ACC112 (cell line): ENCODE results near the gene HAPLN1.
A peak's percentile ranks its signal among the peaks of the same experiment; 100 is the strongest.
"Not testable (repeated sequence)": the region's sequence is repeated elsewhere in the genome, so short reads cannot be mapped to it uniquely, and the experiment has no call there.

Source experiments
- H2AFZ ChIP-seq: fragments of 200-600 bp; sonication (generic); one replicate; pipeline ENCODE4 v1.6.0; 2017; ENCODE audit warnings: antibody characterized with exemption, low read length; ENCODE audit not compliant: unreplicated experiment
- H3K27ac ChIP-seq: fragments of 200-600 bp; sonication (generic); 2 replicates; pipeline ENCODE4 v1.5.1; 2014; ENCODE audit warnings: low read depth, mild to moderate bottlenecking, antibody characterized with exemption, low read length, moderate library complexity
- H3K27me3 ChIP-seq: fragments of 200-600 bp; sonication (generic); 2 replicates; pipeline ENCODE4 v1.6.1; 2014; ENCODE audit warnings: mild to moderate bottlenecking, antibody characterized with exemption, low read length, moderate library complexity, mixed read lengths; ENCODE audit not compliant: insufficient read depth
- H3K36me3 ChIP-seq: fragments of 200-600 bp; sonication (generic); 2 replicates; pipeline ENCODE4 v1.6.1; 2016; ENCODE audit warnings: mild to moderate bottlenecking, antibody characterized with exemption, low read length, moderate library complexity, mixed read lengths; ENCODE audit not compliant: insufficient read depth
- H3K4me1 ChIP-seq: fragments of 200-600 bp; sonication (generic); one replicate; pipeline ENCODE4 v1.6.1; 2016; ENCODE audit warnings: low read length, mixed read lengths; ENCODE audit not compliant: insufficient read depth, unreplicated experiment, control insufficient read depth
- H3K4me3 ChIP-seq: fragments of 200-600 bp; sonication (generic); 2 replicates; pipeline ENCODE4 v1.5.1; 2014; ENCODE audit warnings: mild to moderate bottlenecking, low read depth, low read length
- H3K79me2 ChIP-seq: fragments of 200-600 bp; sonication (generic); one replicate; pipeline ENCODE4 v1.6.0; 2016; ENCODE audit warnings: low read length; ENCODE audit not compliant: control insufficient read depth, unreplicated experiment, insufficient read depth

HAPLN1 gene

DNA sequence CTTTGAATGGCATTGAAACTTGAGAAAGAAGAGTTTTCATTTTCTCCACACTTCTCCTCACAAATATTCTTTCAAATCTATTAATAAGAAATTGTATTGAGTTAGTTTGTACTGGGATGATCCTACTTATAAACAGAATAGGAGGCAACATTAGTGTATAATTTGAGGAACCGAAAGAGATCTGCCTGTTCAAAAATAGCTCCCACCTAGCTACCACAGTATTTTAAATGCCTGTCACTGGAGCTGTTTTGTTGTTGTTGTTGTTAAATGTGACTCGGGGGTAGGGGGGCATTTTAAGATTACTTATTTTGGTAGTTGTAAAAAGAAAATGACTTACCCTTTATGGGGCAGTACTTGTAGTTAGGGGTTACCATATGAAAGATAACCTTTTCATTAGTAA is 20.1 kb upstream of the HAPLN1 start:
- H3K27ac ChIP-seq: no peak overlapping the region
- H3K4me3 ChIP-seq: no peak overlapping the region
- H2AFZ ChIP-seq: no peak overlapping the region
- no peaks in the 10 kb centered on the region for H3K4me1 ChIP-seq
- H3K79me2 ChIP-seq: no peaks in the 10 kb centered on the region
- H3K36me3 ChIP-seq: no peaks in the 10 kb centered on the region
- H3K27me3 ChIP-seq: no peaks in the 10 kb centered on the region

DNA sequence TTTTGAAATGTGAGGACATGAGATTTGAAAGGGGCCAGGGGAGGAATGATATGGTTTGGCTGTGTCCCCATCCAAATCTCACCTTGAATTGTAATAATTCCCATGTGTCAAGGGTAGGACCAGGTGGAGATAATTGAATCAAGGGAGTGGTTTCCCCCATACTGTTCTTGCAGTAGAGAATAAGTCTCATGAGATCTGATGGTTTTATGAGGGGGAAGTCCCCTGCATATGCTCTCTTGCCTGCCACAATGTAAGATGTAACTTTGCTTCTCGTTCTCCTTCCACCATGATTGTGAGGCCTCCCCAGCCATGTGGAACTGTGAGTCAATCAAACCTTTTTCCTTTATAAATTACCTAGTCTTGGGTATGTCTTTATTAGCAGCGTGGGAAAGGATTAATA is 15.5 kb upstream of the HAPLN1 start:
- not testable (repeated sequence) for H2AFZ ChIP-seq, H3K27me3 ChIP-seq, H3K79me2 ChIP-seq, H3K27ac ChIP-seq, H3K4me3 ChIP-seq, H3K4me1 ChIP-seq, H3K36me3 ChIP-seq

DNA sequence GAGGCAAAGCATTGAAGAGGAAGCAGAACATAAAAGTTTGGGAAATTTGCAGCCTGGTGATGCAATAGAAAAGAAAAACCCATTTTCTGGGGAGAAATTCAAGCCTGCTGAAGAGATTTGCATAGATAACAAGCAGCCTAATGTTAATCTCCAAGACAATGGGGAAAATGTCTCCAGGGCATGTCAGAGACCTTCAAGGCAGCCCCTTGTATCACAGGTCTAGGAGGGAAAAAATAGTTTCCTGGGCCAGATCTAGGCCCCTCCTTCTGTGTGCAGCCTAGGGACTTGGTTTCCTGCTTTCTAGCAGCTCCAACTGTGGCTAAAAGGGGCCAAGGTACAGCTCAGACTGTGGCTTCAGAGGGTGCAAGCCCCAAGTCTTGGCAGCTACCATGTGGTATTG is 14.4 kb upstream of the HAPLN1 start:
- not testable (repeated sequence) for H3K27ac ChIP-seq, H2AFZ ChIP-seq, H3K27me3 ChIP-seq, H3K4me3 ChIP-seq, H3K4me1 ChIP-seq, H3K36me3 ChIP-seq, H3K79me2 ChIP-seq

DNA sequence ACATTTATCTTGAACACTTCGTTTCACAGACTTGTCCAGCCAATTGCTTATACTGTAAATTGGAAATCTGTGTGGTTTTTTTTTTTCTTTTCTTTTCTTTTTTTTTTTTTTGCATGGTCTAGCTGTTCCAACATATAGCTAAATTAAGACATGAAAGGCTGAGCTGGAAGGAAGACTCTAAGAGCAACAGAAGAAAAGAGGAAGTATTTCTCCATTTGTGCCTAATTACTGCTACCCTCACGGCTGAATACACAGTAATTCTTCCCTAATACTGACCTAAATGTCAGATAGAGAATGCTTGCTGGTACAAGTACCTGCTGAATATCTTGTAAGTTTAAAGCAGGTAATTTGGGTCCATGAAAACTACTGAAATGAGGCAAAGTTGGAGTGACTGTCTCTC is 11.0 kb upstream of the HAPLN1 start:
- no peak overlapping the region for H3K27ac ChIP-seq
- no peak overlapping the region for H3K4me3 ChIP-seq
- no peaks in the 10 kb centered on the region for H3K36me3 ChIP-seq
- H3K79me2 ChIP-seq: no peaks in the 10 kb centered on the region
- H2AFZ ChIP-seq: peak overlapping the region; percentile 60
- no peaks in the 10 kb centered on the region for H3K27me3 ChIP-seq
- no peaks in the 10 kb centered on the region for H3K4me1 ChIP-seq

DNA sequence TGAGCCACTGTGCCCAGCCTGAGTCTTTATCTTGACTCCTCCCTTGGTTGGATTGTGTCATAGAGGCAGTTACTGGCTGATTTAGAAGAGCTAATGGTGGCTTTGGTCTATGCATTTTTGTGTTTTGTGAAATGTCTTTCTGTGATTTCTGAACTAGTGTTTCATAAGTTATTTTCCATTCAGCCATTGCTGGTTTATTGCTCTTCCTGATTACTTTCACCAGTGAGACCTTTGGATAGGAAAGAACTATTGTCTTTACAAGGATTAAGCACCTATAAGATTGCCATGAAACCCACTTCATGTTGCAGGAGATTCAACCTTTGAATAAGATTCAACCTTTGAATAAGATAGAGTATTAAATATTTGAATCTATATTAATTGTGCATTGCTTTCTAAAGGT is 8.7 kb upstream of the HAPLN1 start:
- Histone ChIP-seq H3K79me2 (no peaks in the 10 kb centered on the region), H3K27ac (no peak overlapping the region), H3K36me3 (no peaks in the 10 kb centered on the region), H3K4me1 (no peaks in the 10 kb centered on the region), H3K4me3 (no peak overlapping the region), H2AFZ (no peak overlapping the region), H3K27me3 (no peaks in the 10 kb centered on the region)

DNA sequence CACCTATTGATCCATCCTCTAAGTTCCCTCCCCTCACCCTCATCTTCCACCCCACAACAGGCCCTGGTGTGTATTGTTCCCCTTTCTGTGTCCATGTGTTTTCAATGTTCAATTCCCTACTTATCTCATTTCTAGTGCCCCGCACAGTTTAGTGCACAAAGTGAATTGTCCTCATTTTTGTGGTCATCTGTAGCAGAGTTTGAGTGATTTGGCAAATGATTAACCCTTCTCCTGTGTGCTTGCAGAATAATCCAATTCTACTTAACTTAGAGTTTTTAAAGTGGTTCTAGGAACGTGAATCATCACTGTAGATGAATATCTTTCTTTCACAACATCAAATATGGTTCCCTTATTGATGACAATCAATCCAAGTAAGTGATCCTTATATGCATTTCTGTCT is 6.3 kb upstream of the HAPLN1 start:
- no peaks in the 10 kb centered on the region for H3K79me2 ChIP-seq
- H3K27me3 ChIP-seq: no peaks in the 10 kb centered on the region
- H3K4me1 ChIP-seq: peaks cover 4% of the 10 kb centered on the region
- H3K4me3 ChIP-seq: no peak overlapping the region
- H3K27ac ChIP-seq: no peak overlapping the region
- H2AFZ ChIP-seq: no peak overlapping the region
- H3K36me3 ChIP-seq: no peaks in the 10 kb centered on the region

DNA sequence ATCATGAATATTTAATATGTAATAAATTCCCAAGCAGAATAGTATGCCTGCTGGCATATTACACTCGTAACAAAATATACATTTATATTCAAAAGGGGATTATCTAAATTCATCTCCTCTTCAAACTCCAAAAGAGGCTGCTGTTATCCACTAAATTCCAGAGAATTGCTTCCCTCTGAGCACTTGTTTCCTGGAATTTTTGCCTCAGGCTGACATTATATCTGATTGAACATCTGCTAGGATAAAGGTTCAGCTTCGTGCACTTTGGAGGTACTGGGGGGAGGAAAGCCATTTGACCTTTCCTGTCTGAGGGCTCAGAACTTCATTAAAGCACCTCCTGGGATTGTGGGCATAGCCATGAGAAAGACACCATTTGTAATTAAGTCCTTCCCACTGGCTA is 4.3 kb upstream of the HAPLN1 start:
- Histone ChIP-seq H3K27ac (no peak overlapping the region), H3K79me2 (no peaks in the 10 kb centered on the region), H2AFZ (peak overlapping the region; percentile 5), H3K4me1 (peaks cover 4% of the 10 kb centered on the region), H3K27me3 (no peaks in the 10 kb centered on the region), H3K36me3 (no peaks in the 10 kb centered on the region), H3K4me3 (no peak overlapping the region)

DNA sequence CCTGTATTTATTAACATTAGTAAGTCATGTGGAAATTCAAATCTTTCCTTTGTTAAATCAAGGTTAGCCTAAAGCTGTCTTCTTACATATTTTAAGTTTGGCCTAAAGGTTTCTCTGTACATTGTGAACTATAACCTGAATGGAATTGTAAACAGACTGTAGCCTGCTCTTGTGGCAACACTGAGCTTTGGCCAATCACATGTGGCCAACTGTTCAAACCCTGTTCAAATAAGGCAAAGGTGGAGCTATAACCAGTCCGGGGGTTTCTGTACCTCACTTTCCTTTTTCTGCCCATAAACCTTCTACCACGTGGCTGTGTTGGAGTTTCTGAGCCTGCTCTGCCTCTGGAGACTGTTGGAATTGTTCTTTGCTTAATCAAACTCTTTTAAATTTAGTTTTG is 3.3 kb upstream of the HAPLN1 start:
- Histone ChIP-seq H3K4me3 (no peak overlapping the region), H2AFZ (peak overlapping the region; percentile 51), H3K36me3 (no peaks in the 10 kb centered on the region), H3K27ac (no peak overlapping the region), H3K79me2 (no peaks in the 10 kb centered on the region), H3K27me3 (no peaks in the 10 kb centered on the region), H3K4me1 (peaks cover 4% of the 10 kb centered on the region)

DNA sequence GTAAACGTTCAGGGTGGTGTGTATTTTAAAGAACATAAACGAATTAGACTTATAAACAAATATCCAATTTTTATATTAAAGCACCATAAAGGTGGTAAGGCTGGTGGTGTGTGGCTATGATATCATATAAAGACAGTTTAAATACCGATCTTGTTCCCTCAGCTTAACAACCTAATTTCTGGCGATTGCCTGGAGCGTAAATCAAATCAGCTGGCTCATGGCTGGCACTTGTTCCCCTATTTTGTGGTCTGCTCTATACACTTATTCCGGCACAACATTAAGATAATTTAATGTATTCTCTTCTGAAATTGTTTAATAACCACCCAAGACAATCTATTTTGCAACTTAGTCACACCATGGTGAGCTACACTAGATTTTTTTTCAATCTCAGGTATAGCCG is 2.4 kb upstream of the HAPLN1 start:
- Histone ChIP-seq H3K27me3 (no peaks in the 10 kb centered on the region), H3K36me3 (no peaks in the 10 kb centered on the region), H3K4me3 (no peak overlapping the region), H2AFZ (peak overlapping the region; percentile 6), H3K27ac (no peak overlapping the region), H3K79me2 (no peaks in the 10 kb centered on the region), H3K4me1 (peaks cover 4% of the 10 kb centered on the region)

DNA sequence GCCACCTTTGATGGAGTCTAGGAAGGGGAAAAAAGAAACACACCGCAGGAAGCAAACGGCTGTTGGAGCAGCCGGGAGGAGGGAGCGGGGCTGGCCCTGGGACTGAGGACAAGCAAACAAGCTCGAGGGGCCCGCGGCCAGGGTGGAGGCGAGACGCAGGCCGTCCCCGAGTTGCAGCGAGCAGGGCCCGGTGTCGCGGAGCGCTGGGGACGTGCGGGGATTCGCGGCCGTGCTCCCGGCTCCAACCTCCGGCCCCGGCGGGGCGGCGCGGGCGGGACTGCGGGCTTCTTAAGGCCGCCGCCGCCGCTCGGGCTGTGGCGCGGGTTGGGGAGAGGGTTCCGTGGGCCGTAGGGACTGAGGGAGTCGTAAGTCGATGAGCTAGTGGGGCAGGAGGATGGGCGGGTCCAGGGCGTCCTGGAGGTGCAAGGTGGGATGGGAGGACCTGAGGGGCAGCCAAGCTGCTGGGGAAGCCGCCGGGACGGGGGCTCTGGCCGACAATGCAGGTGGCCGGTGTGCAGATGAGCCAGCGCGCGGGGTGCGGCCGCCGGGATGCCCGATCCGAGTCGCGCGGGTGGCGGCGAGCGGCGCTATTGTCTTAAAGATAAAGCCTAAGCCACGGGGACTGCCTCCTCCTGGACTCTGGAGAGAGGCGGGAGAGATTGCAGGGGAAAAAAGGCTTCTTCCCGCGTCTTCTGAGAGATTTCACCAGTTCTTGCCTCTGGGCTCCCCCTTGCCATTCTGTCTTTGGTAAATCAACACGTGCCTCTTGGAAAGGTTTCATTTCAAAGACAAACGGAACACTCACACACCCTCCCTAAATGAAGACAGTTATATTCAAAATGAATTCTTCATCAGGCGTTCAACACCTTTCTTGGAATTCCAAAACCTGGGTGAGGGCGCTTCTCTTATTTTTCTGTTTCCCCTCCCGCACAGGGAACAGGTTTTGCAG is 1.6 kb upstream of the HAPLN1 start:
- peak overlapping the region; percentile 86 for H3K4me3 ChIP-seq
- H2AFZ ChIP-seq: peak overlapping the region; percentile 87
- H3K27me3 ChIP-seq: no peaks in the 10 kb centered on the region
- H3K79me2 ChIP-seq: no peaks in the 10 kb centered on the region
- H3K4me1 ChIP-seq: peaks cover 4% of the 10 kb centered on the region
- no peak overlapping the region for H3K27ac ChIP-seq
- H3K36me3 ChIP-seq: no peaks in the 10 kb centered on the region

DNA sequence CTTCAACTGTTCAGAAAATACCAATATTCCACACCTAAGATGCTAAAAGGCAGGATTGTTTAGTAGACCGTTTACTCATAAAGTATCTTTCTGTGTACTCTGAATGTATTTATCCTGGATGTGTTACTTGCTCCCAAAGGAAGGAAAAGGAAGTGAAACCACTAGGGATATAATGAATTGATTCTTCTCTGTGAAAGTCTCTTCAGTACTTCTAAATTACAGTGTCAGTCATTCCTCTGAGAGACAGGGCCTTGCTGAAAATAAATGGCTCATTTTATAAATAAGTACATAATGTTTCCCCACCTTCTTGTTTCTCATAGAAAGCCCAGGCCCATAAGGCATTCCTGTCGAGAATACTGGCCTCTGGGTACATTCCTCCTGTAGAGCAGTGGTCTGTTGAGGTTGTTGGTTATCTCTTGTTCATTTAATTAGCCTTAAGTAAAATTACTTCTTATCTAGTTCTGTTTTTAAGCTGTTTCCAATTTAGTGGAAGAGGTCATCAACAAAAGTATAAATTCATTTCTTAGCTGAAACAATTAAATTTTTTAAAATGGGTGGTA is 1.6 kb downstream of the HAPLN1 start:
- peak overlapping the region; percentile 10 for H2AFZ ChIP-seq
- no peak overlapping the region for H3K4me3 ChIP-seq
- H3K27me3 ChIP-seq: no peaks in the 10 kb centered on the region

More for the DNA sequence above, 1.6 kb downstream of the HAPLN1 start:
- no peak overlapping the region for H3K27ac ChIP-seq
- peaks cover 2% of the 10 kb centered on the region for H3K4me1 ChIP-seq
- H3K79me2 ChIP-seq: no peaks in the 10 kb centered on the region
- no peaks in the 10 kb centered on the region for H3K36me3 ChIP-seq
